ENCODE results near the gene CGNL1. TPM values are rescaled to one million over a fixed set of nuclear protein-coding genes. Genes with fewer than 3 reads are reported as not detected.

Gene CGNL1
- total RNA-seq, 1 donor from 2014 or later: 2.8 TPM

GRCh38 chr15:57580428-57580827 is 204.1 kb downstream of the CGNL1 start:
- DNase-seq (ENCODE audit: low read depth): no peak
- Histone ChIP-seq H3K4me3 (ENCODE audit: low read depth, low read length) (no peak overlapping the region), H3K27me3 (ENCODE audit: control insufficient read depth, insufficient read depth, low read length) (peaks cover 10% of the 10 kb centered on the region), H3K36me3 (ENCODE audit: control insufficient read depth, insufficient read depth, low read length) (no peaks in the 10 kb centered on the region)
- TF ChIP-seq CTCF (IDR thresholded peaks at IDR 0.05; ENCODE audit: insufficient read depth, low read length, poor library complexity, severe bottlenecking): no peak

- DNase-seq (ENCODE audit: low read depth): no peak
- H3K27me3 ChIP-seq (ENCODE audit: control insufficient read depth, insufficient read depth, low read length): peaks cover 10% of the 10 kb centered on the region
- H3K36me3 ChIP-seq (ENCODE audit: control insufficient read depth, insufficient read depth, low read length): no peaks in the 10 kb centered on the region
- TF ChIP-seq CTCF (IDR thresholded peaks at IDR 0.05; ENCODE audit: insufficient read depth, low read length, poor library complexity, severe bottlenecking): no peak
- no peak overlapping the region for H3K4me3 ChIP-seq (ENCODE audit: low read depth, low read length)
Measured at GRCh38 chr15:57580866-57581265, 204.6 kb downstream of the CGNL1 start.

GRCh38 chr15:57582090-57582489 is 205.8 kb downstream of the CGNL1 start:
- Histone ChIP-seq H3K36me3 (ENCODE audit: control insufficient read depth, insufficient read depth, low read length) (no peaks in the 10 kb centered on the region), H3K4me3 (ENCODE audit: low read depth, low read length) (no peak overlapping the region), H3K27me3 (ENCODE audit: control insufficient read depth, insufficient read depth, low read length) (peaks cover 10% of the 10 kb centered on the region)
- DNase-seq (ENCODE audit: low read depth): no peak
- TF ChIP-seq CTCF (IDR thresholded peaks at IDR 0.05; ENCODE audit: insufficient read depth, low read length, poor library complexity, severe bottlenecking): no peak

- peaks cover 10% of the 10 kb centered on the region for H3K27me3 ChIP-seq (ENCODE audit: control insufficient read depth, insufficient read depth, low read length)
- TF ChIP-seq CTCF (IDR thresholded peaks at IDR 0.05; ENCODE audit: insufficient read depth, low read length, poor library complexity, severe bottlenecking): no peak
- no peak for DNase-seq (ENCODE audit: low read depth)
- no peaks in the 10 kb centered on the region for H3K36me3 ChIP-seq (ENCODE audit: control insufficient read depth, insufficient read depth, low read length)
- no peak overlapping the region for H3K4me3 ChIP-seq (ENCODE audit: low read depth, low read length)
Measured at GRCh38 chr15:57583282-57583681, 207.0 kb downstream of the CGNL1 start.

- DNase-seq (ENCODE audit: low read depth): no peak
- TF ChIP-seq CTCF (IDR thresholded peaks at IDR 0.05; ENCODE audit: insufficient read depth, low read length, poor library complexity, severe bottlenecking): no peak
- no peaks in the 10 kb centered on the region for H3K36me3 ChIP-seq (ENCODE audit: control insufficient read depth, insufficient read depth, low read length)
- H3K27me3 ChIP-seq (ENCODE audit: control insufficient read depth, insufficient read depth, low read length): peaks cover 10% of the 10 kb centered on the region
- no peak overlapping the region for H3K4me3 ChIP-seq (ENCODE audit: low read depth, low read length)
Measured at GRCh38 chr15:57583720-57584119, 207.4 kb downstream of the CGNL1 start.

- no peaks in the 10 kb centered on the region for H3K36me3 ChIP-seq (ENCODE audit: control insufficient read depth, insufficient read depth, low read length)
- no peak for TF ChIP-seq CTCF (IDR thresholded peaks at IDR 0.05; ENCODE audit: insufficient read depth, low read length, poor library complexity, severe bottlenecking)
- DNase-seq (ENCODE audit: low read depth): no peak
- H3K27me3 ChIP-seq (ENCODE audit: control insufficient read depth, insufficient read depth, low read length): peaks cover 7% of the 10 kb centered on the region
- no peak overlapping the region for H3K4me3 ChIP-seq (ENCODE audit: low read depth, low read length)
Measured at GRCh38 chr15:57586661-57587424, 210.5 kb downstream of the CGNL1 start.

Data from kidney epithelial cell (primary cell).